K562 (cell line): Measurements from ENCODE around the gene TAS2R42. TPM values are rescaled to one million over a fixed set of nuclear protein-coding genes. Genes with fewer than 3 reads are reported as not detected.

ENCODE experiments used
- CUX1 ChIP-seq: fragments of 200-800 bp; sonication (Bioruptor generic); IDR thresholded peaks from 2 replicates; pipeline ENCODE4 v1.6.1; 2016; ENCODE audit warnings: missing genetic modification characterization, missing compliant biosample characterization
- GABPB1 ChIP-seq: sonication (generic); formaldehyde crosslinking; IDR thresholded peaks from 2 replicates; pipeline ENCODE4 v1.8.0; 2022; ENCODE audit warnings: mild to moderate bottlenecking, missing genetic modification reagents
- NRF1 ChIP-seq, 2 experiments: fragments of 450-650 bp; IDR thresholded peaks in 1 of 2; conservative IDR thresholded peaks in 1 of 2; 2 replicates each; pipeline ENCODE4 v1.6.1; 2014; ENCODE audit warnings: mild to moderate bottlenecking in 2 of 2
- PRPF4 ChIP-seq: fragments of 200-400 bp; formaldehyde crosslinking; IDR thresholded peaks from one replicate; pipeline ENCODE4 v1.6.1; 2017; ENCODE audit warnings: low read length, low read depth, mild to moderate bottlenecking; ENCODE audit not compliant: insufficient read depth, poor library complexity, severe bottlenecking
- RBFOX2 ChIP-seq: fragments of 200-400 bp; formaldehyde crosslinking; IDR thresholded peaks from 2 replicates; pipeline ENCODE4 v1.6.1; 2017; ENCODE audit warnings: low read depth, mild to moderate bottlenecking, low read length, moderate library complexity
- ZC3H8 ChIP-seq: fragments of 450-650 bp; IDR thresholded peaks from 2 replicates; pipeline ENCODE4 v1.6.1; 2017
- ZNF584 ChIP-seq: fragments of 200-800 bp; sonication (Bioruptor generic); IDR thresholded peaks from 2 replicates; pipeline ENCODE4 v1.6.1; 2016; ENCODE audit warnings: low read depth, mild to moderate bottlenecking, missing genetic modification characterization, missing compliant biosample characterization
- polyA plus RNA-seq, 8 experiments: library from polyadenylated mRNA; depleted of rRNA in 4 of 8; stranded (reverse) in 5 of 8; unstranded in 3 of 8; fragments of >200 nt; fragmentation: Nextera tagmentation in 2 of 8; fragmentation: Illumina TruSeq in 1 of 8; extraction: Ambion mirVana in 2 of 8; extraction: Trizol in 1 of 8; gene quantifications; 2 replicates each; pipeline versions ENCODE4 v1.2.1 to v1.2.3, GENCODE V29; 2011 to 2014; ENCODE audit warnings: inconsistent platforms in 1 of 8, missing spikeins in 1 of 8
- total RNA-seq, 7 experiments: library from RNA; depleted of rRNA in 6 of 7; stranded (reverse); fragments of >200 nt in 6 of 7; fragmentation: Illumina TruSeq in 2 of 7; extraction: Trizol in 2 of 7; gene quantifications; 2 replicates each; pipeline versions ENCODE4 v1.2.1 to v1.2.3, GENCODE V29; 2011 to 2021; ENCODE audit warnings: low replicate concordance in 1 of 7
- TF ChIP-seq, protein P1 (sequence below): sonication (generic); formaldehyde crosslinking; IDR thresholded peaks from 2 replicates; pipeline ENCODE4 v1.8.1; 2023; ENCODE audit warnings: mild to moderate bottlenecking, missing genetic modification reagents, moderate library complexity
- TF ChIP-seq, protein P2 (sequence below): fragments of 450-650 bp; formaldehyde crosslinking; IDR thresholded peaks from 2 replicates; pipeline ENCODE4 v1.4.0; 2022; ENCODE audit warnings: missing genetic modification characterization
- TF ChIP-seq, protein P3 (sequence below), 2 experiments: fragments of 200-800 bp in 1 of 2; sonication (Bioruptor generic) in 1 of 2; sonication (generic) in 1 of 2; formaldehyde crosslinking in 1 of 2; IDR thresholded peaks in 1 of 2; conservative IDR thresholded peaks in 1 of 2; 2 replicates each; pipeline versions ENCODE4 v1.5.0 to v1.6.1; 2016 to 2020; ENCODE audit warnings: missing compliant biosample characterization in 1 of 2, missing genetic modification characterization in 1 of 2, missing genetic modification reagents in 1 of 2

TAS2R42 gene
- total and polyA plus RNA-seq, 9 of the 15 experiments (the other 6 are each of a cell fraction or from before 2014, with no cell fraction given), result not detected

GRCh38 chr12:11171145-11171968 is 15.4 kb downstream of the TAS2R42 start, which contains the start of gene SMIM10L1 (continued):
- TF ChIP-seq CUX1 (0 out of 2 replicates have a peak, but pooled peaks have one; percentile 36), PRPF4 (peak; percentile 54), RBFOX2 (peak; percentile 93), GABPB1 (CRISPR knock-in tag) (peak; percentile 67), NRF1 (conservative IDR thresholded peaks at IDR 0.05 in 1 of 2, IDR thresholded peaks at IDR 0.05 in 1 of 2) (peak; percentile 67 to 72), ZC3H8 (no peak), ZNF584 (CRISPR knock-in tag) (no peak)
- TF ChIP-seq, protein P1, sequence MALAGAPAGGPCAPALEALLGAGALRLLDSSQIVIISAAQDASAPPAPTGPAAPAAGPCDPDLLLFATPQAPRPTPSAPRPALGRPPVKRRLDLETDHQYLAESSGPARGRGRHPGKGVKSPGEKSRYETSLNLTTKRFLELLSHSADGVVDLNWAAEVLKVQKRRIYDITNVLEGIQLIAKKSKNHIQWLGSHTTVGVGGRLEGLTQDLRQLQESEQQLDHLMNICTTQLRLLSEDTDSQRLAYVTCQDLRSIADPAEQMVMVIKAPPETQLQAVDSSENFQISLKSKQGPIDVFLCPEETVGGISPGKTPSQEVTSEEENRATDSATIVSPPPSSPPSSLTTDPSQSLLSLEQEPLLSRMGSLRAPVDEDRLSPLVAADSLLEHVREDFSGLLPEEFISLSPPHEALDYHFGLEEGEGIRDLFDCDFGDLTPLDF (CRISPR knock-in tag), result peak; percentile 24; the same call in 1 of the 2 replicates
- TF ChIP-seq, protein P2, sequence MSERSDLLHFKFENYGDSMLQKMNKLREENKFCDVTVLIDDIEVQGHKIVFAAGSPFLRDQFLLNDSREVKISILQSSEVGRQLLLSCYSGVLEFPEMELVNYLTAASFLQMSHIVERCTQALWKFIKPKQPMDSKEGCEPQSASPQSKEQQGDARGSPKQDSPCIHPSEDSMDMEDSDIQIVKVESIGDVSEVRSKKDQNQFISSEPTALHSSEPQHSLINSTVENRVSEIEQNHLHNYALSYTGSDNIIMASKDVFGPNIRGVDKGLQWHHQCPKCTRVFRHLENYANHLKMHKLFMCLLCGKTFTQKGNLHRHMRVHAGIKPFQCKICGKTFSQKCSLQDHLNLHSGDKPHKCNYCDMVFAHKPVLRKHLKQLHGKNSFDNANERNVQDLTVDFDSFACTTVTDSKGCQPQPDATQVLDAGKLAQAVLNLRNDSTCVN (CRISPR knock-in tag), result no peak
- TF ChIP-seq, protein P3, sequence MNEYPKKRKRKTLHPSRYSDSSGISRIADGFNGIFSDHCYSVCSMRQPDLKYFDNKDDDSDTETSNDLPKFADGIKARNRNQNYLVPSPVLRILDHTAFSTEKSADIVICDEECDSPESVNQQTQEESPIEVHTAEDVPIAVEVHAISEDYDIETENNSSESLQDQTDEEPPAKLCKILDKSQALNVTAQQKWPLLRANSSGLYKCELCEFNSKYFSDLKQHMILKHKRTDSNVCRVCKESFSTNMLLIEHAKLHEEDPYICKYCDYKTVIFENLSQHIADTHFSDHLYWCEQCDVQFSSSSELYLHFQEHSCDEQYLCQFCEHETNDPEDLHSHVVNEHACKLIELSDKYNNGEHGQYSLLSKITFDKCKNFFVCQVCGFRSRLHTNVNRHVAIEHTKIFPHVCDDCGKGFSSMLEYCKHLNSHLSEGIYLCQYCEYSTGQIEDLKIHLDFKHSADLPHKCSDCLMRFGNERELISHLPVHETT (CRISPR knock-in tag; conservative IDR thresholded peaks at IDR 0.05 in 1 of 2, IDR thresholded peaks at IDR 0.05 in 1 of 2), result peak in 1 of 2 experiments; percentile 44; a peak in 1 of 4 replicates
